ENCODE measurements around the gene UAP1L1.

DNA sequence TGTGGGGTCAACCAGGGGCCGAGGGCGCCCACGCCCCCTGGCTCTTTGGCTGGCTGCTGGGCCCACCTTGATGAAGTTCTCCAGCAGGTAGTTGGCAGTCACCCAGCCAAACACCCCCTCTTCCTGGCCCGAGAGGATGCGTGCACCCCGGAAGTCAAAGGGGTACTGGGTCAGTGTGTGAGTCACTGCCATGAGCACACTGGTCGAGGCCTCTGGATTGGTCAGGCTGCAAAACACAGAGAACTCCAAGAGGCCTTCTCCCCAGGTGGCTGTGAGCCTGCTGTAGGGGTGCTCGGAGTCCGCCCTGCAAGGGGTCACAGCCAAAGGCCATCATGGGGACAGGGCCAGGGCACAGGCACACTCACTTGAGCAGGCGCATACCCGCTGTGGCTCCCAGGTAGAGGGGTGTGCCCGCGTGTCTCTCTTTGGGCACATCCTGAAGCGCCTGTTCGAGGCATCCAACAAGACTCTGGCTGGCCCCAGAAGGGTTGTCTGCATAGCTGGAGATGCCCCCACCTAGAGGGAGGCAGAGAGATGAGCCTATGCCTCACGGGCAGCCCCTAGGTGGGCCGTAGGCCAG, 26.1 kb upstream of the UAP1L1 start:
- TF ChIP-seq, protein P1, sequence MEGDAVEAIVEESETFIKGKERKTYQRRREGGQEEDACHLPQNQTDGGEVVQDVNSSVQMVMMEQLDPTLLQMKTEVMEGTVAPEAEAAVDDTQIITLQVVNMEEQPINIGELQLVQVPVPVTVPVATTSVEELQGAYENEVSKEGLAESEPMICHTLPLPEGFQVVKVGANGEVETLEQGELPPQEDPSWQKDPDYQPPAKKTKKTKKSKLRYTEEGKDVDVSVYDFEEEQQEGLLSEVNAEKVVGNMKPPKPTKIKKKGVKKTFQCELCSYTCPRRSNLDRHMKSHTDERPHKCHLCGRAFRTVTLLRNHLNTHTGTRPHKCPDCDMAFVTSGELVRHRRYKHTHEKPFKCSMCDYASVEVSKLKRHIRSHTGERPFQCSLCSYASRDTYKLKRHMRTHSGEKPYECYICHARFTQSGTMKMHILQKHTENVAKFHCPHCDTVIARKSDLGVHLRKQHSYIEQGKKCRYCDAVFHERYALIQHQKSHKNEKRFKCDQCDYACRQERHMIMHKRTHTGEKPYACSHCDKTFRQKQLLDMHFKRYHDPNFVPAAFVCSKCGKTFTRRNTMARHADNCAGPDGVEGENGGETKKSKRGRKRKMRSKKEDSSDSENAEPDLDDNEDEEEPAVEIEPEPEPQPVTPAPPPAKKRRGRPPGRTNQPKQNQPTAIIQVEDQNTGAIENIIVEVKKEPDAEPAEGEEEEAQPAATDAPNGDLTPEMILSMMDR (IDR thresholded peaks at IDR 0.05), result no peak
- no peak for TF ChIP-seq POLR2A (IDR thresholded peaks at IDR 0.05)
